CD4-positive, alpha-beta memory T cell (primary cell): Measurements from ENCODE around the gene ME1. TPM values are rescaled to one million over a fixed set of nuclear protein-coding genes. Genes with fewer than 3 reads are reported as not detected.
"Not testable (repeated sequence)": the region's sequence is repeated elsewhere in the genome, so short reads cannot be mapped to it uniquely, and the experiment has no call there.

ENCODE experiments used
- CTCF ChIA-PET: fragments of 350-600 bp; sonication (Branson Sonifier 250); formaldehyde crosslinking; loops from one replicate; lab custom pipeline; 2021; ENCODE audit warnings: inconsistent platforms; ENCODE audit not compliant: partially characterized antibody; lab: Charles Lee
- POLR2A ChIA-PET: fragments of 350-600 bp; sonication (Branson Sonifier 250); formaldehyde crosslinking; loops from one replicate; lab custom pipeline; 2021; ENCODE audit not compliant: partially characterized antibody; lab: Charles Lee
- DNase-seq, 5 donors: peaks; one replicate each; pipeline versions ENCODE4 v3.0.0 to v3.0.0-alpha.2; 2020 to 2022; ENCODE audit warnings: mixed read lengths in 1 of 5
- H3K27ac ChIP-seq: one replicate; pipeline ENCODE4 v1.7.0; 2013; ENCODE audit warnings: low read depth, low read length
- H3K27me3 ChIP-seq: 2 replicates; pipeline ENCODE4 v1.7.0; 2013; ENCODE audit warnings: mild to moderate bottlenecking, low read length, moderate library complexity; ENCODE audit not compliant: insufficient read depth
- H3K36me3 ChIP-seq: 2 replicates; pipeline ENCODE4 v1.7.0; 2013; ENCODE audit warnings: mild to moderate bottlenecking, low read length, moderate library complexity; ENCODE audit not compliant: insufficient read depth
- H3K4me1 ChIP-seq: 2 replicates; pipeline ENCODE4 v1.7.0; 2013; ENCODE audit warnings: mild to moderate bottlenecking, low read length, moderate library complexity; ENCODE audit not compliant: insufficient read depth
- H3K4me3 ChIP-seq, 2 donors: one replicate each; pipeline ENCODE4 v1.7.0; 2013; ENCODE audit warnings: low read length in 2 of 2, mild to moderate bottlenecking in 1 of 2
- H3K9me3 ChIP-seq, 2 donors: one replicate each; pipeline ENCODE4 v1.7.0; 2013; ENCODE audit warnings: low read length in 2 of 2, control low read depth in 1 of 2; ENCODE audit not compliant: control insufficient read depth in 1 of 2
- H3K27ac Mint-ChIP-seq, 7 donors: one replicate each; pipeline ENCODE4 v1.8.0; 2020 to 2021; ENCODE audit warnings: mixed read lengths in 7 of 7, mild to moderate bottlenecking in 6 of 7, inconsistent platforms in 3 of 7, moderate library complexity in 3 of 7
- H3K27me3 Mint-ChIP-seq, 2 donors: one replicate each; pipeline ENCODE4 v1.8.0; 2020 to 2021; ENCODE audit warnings: mixed read lengths in 2 of 2
- H3K36me3 Mint-ChIP-seq, 2 donors: one replicate each; pipeline ENCODE4 v1.8.0; 2020 to 2021; ENCODE audit warnings: mixed read lengths in 2 of 2, inconsistent platforms in 1 of 2, mild to moderate bottlenecking in 1 of 2
- H3K4me1 Mint-ChIP-seq, 4 donors: one replicate each; pipeline ENCODE4 v1.8.0; 2020 to 2021; ENCODE audit warnings: mixed read lengths in 4 of 4, mild to moderate bottlenecking in 1 of 4
- H3K4me3 Mint-ChIP-seq, 8 donors: one replicate each; pipeline ENCODE4 v1.8.0; 2020 to 2021; ENCODE audit warnings: mixed read lengths in 8 of 8, mild to moderate bottlenecking in 7 of 8, moderate library complexity in 6 of 8, inconsistent platforms in 3 of 8
- H3K9me3 Mint-ChIP-seq, 8 donors: one replicate each; pipeline ENCODE4 v1.8.0; 2020 to 2021; ENCODE audit warnings: mixed read lengths in 8 of 8, mild to moderate bottlenecking in 5 of 8, inconsistent platforms in 3 of 8, moderate library complexity in 1 of 8
- intact Hi-C: fragments of 100-400 bp; cut with micrococcal nuclease; formaldehyde crosslinking; loops from one replicate; pipeline ENCODE4 v1.15.1; 2023
- polyA plus RNA-seq, 2 donors: library from polyadenylated mRNA; unstranded; fragments of 300-500 nt; fragmentation: Illumina TruSeq; gene quantifications; one replicate each; pipeline ENCODE4 v1.2.3, GENCODE V29; 2021
- total RNA-seq, 2 experiments: library from RNA; stranded (reverse); gene quantifications; one replicate each; pipeline ENCODE4 v1.2.3, GENCODE V29; 2021

Gene ME1
- total and polyA plus RNA-seq, 4 experiments from 2014 or later: 0.08 to 0.67 (median 0.36) TPM

- H3K4me1 ChIP-seq: no peaks in the 10 kb centered on the region
- H3K27me3 ChIP-seq: no peaks in the 10 kb centered on the region
- Mint-ChIP-seq H3K27me3 (no peaks in the 10 kb centered on the region), H3K4me1 (no peaks in the 10 kb centered on the region), H3K4me3 (no peak overlapping the region), H3K9me3 (no peaks in the 10 kb centered on the region), H3K27ac (no peak overlapping the region), H3K36me3 (no peaks in the 10 kb centered on the region)
- ChIA-PET CTCF (no interaction called here), POLR2A (no interaction called here)
- no peak for DNase-seq
- H3K27ac ChIP-seq: no peak overlapping the region
- H3K9me3 ChIP-seq: no peaks in the 10 kb centered on the region
- no peaks in the 10 kb centered on the region for H3K36me3 ChIP-seq
- H3K4me3 ChIP-seq: no peak overlapping the region
- intact Hi-C loops: no loop called here
Observed at GRCh38 chr6:83371423-83371822, 59.4 kb downstream of the ME1 start.

DNA sequence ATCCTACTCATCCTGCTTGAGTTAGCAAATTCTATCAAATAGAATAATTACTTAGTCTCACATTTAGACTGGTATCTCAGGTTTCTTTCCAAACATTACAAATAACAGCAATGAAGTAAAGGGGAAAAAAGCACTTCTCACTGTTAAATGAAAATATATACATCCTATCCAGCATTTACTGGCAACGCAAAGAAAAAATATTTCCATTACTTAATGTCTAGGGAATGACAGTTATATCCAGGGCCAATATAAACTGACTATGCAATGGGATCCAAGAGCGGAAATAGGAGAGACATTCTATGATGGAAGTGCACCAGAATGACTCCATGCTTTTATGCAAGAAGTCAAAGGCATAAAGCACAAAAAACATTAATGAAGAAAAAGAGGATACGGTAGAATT, 60.3 kb downstream of the ME1 start:
- Mint-ChIP-seq H3K4me3 (no peak overlapping the region), H3K27me3 (no peaks in the 10 kb centered on the region), H3K4me1 (no peaks in the 10 kb centered on the region), H3K36me3 (no peaks in the 10 kb centered on the region), H3K9me3 (no peaks in the 10 kb centered on the region), H3K27ac (no peak overlapping the region)
- CTCF ChIA-PET: no interaction called here
- no peaks in the 10 kb centered on the region for H3K27me3 ChIP-seq
- no peaks in the 10 kb centered on the region for H3K9me3 ChIP-seq
- no peak overlapping the region for H3K27ac ChIP-seq
- no peaks in the 10 kb centered on the region for H3K4me1 ChIP-seq
- POLR2A ChIA-PET: no interaction called here
- intact Hi-C loops: no loop called here
- DNase-seq: no peak
- H3K4me3 ChIP-seq: no peak overlapping the region
- no peaks in the 10 kb centered on the region for H3K36me3 ChIP-seq

GRCh38 chr6:83369692-83370091, 61.2 kb downstream of the ME1 start:
- H3K4me1 ChIP-seq: no peaks in the 10 kb centered on the region
- no peak overlapping the region for H3K27ac Mint-ChIP-seq
- ChIA-PET CTCF (no interaction called here), POLR2A (no interaction called here)
- H3K4me3 Mint-ChIP-seq: no peak overlapping the region
- H3K9me3 Mint-ChIP-seq: no peaks in the 10 kb centered on the region
- no peaks in the 10 kb centered on the region for H3K36me3 Mint-ChIP-seq
- H3K27ac ChIP-seq: no peak overlapping the region
- no peak overlapping the region for H3K4me3 ChIP-seq
- H3K9me3 ChIP-seq: no peaks in the 10 kb centered on the region
- no peak for DNase-seq
- no peaks in the 10 kb centered on the region for H3K27me3 ChIP-seq
- H3K36me3 ChIP-seq: no peaks in the 10 kb centered on the region
- intact Hi-C loops: no loop called here
- no peaks in the 10 kb centered on the region for H3K27me3 Mint-ChIP-seq
- H3K4me1 Mint-ChIP-seq: no peaks in the 10 kb centered on the region

- H3K4me1 Mint-ChIP-seq: no peaks in the 10 kb centered on the region
- CTCF ChIA-PET: no interaction called here
- POLR2A ChIA-PET: no interaction called here
- no peak for DNase-seq
- H3K27ac Mint-ChIP-seq: no peak overlapping the region
- no peaks in the 10 kb centered on the region for H3K36me3 Mint-ChIP-seq
- no peak overlapping the region for H3K4me3 Mint-ChIP-seq
- Histone ChIP-seq H3K9me3 (no peaks in the 10 kb centered on the region), H3K27me3 (no peaks in the 10 kb centered on the region), H3K4me1 (no peaks in the 10 kb centered on the region), H3K27ac (no peak overlapping the region), H3K4me3 (no peak overlapping the region), H3K36me3 (no peaks in the 10 kb centered on the region)
- no peaks in the 10 kb centered on the region for H3K27me3 Mint-ChIP-seq
- intact Hi-C loops: no loop called here
- H3K9me3 Mint-ChIP-seq: no peaks in the 10 kb centered on the region
Observed at GRCh38 chr6:83368577-83368976, 62.3 kb downstream of the ME1 start.

DNA sequence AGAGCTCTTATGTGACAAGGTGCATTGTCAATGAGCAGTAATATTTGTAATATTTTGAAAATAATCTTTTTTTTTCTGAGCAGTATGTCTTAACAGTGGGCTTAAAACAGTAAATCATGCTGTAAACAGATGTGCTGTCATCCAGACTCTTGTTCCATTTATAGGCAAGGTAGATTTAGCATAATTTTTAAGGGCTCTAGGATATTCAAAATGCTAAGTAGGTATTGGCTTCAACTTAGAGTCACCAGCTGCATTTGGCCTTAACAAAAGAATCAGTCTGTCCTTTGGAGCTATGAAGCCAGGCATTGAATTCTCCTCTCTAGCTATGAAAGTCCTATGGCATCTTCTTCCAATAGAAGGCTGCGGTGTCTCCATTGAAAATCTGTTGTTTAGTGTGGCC, 63.7 kb downstream of the ME1 start:
- Histone ChIP-seq H3K27ac (no peak overlapping the region), H3K9me3 (no peaks in the 10 kb centered on the region), H3K27me3 (no peaks in the 10 kb centered on the region), H3K36me3 (no peaks in the 10 kb centered on the region), H3K4me3 (no peak overlapping the region), H3K4me1 (no peaks in the 10 kb centered on the region)
- intact Hi-C loops: no loop called here
- H3K9me3 Mint-ChIP-seq: no peaks in the 10 kb centered on the region
- no peak overlapping the region for H3K4me3 Mint-ChIP-seq
- CTCF ChIA-PET: no interaction called here
- no peak overlapping the region for H3K27ac Mint-ChIP-seq
- no peak for DNase-seq
- POLR2A ChIA-PET: no interaction called here
- no peaks in the 10 kb centered on the region for H3K27me3 Mint-ChIP-seq
- no peaks in the 10 kb centered on the region for H3K36me3 Mint-ChIP-seq
- H3K4me1 Mint-ChIP-seq: no peaks in the 10 kb centered on the region

DNA sequence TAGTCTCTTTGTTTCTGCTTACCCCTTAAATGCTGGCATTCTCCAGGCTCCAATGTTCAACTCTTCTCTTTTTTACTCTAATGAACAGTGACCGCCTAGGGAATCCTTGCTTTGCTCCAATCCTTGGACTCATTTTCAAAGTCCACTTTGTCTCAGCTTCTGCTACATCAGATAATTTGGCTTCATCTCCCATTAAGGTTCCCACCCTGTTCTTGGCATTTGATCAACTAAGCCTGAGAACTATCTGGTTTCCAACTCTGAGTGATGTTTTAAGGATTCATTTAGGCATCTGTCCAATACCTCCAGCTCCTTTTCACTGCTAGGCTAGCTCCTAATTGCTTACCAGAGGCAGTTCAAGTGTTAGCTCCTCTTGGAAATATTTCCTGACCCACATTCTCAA, 64.9 kb downstream of the ME1 start:
- H3K36me3 Mint-ChIP-seq: no peaks in the 10 kb centered on the region
- no peaks in the 10 kb centered on the region for H3K9me3 Mint-ChIP-seq

DNA sequence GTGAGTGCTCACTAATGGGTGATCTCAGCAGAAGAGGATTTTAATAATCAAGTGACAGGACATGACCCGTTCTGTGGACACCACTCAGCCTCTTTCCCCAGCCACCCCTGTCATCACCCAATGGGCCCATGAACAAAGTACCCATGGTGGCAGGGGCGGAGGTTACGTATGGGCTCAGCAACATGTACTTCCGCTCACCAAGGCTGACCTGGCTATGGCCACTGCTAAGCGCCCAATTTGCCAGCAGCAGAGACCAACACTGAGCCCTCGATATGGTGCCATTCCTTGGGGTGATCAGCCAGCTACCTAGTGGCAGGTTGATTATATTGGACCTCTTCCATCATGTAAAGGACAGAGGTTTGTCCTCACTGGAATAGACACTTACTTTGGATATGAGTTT, 68.5 kb downstream of the ME1 start:
- intact Hi-C loops, H3K27ac ChIP-seq, H3K4me1 ChIP-seq, H3K27me3 Mint-ChIP-seq, H3K36me3 ChIP-seq, DNase-seq, H3K9me3 ChIP-seq, H3K4me1 Mint-ChIP-seq, H3K4me3 ChIP-seq, H3K36me3 Mint-ChIP-seq, CTCF ChIA-PET, H3K27me3 ChIP-seq, POLR2A ChIA-PET, H3K9me3 Mint-ChIP-seq, H3K4me3 Mint-ChIP-seq, H3K27ac Mint-ChIP-seq: not testable (repeated sequence)

More for the DNA sequence above, 64.9 kb downstream of the ME1 start:
- no peak overlapping the region for H3K27ac ChIP-seq
- ChIA-PET POLR2A (no interaction called here), CTCF (interaction anchor here (0.7 kb wide), 1 partner anchor 12 kb away, joined by 3 read pairs; no protein-coding TSS in a partner anchor)
- Mint-ChIP-seq H3K4me3 (no peak overlapping the region), H3K27ac (no peak overlapping the region), H3K27me3 (no peaks in the 10 kb centered on the region), H3K4me1 (no peaks in the 10 kb centered on the region)
- H3K4me1 ChIP-seq: no peaks in the 10 kb centered on the region
- intact Hi-C loops: no loop called here
- H3K36me3 ChIP-seq: no peaks in the 10 kb centered on the region
- no peak for DNase-seq
- H3K4me3 ChIP-seq: no peak overlapping the region
- H3K27me3 ChIP-seq: no peaks in the 10 kb centered on the region
- no peaks in the 10 kb centered on the region for H3K9me3 ChIP-seq

- Mint-ChIP-seq H3K4me1 (no peaks in the 10 kb centered on the region), H3K27me3 (no peaks in the 10 kb centered on the region), H3K27ac (no peak overlapping the region), H3K9me3 (peaks cover 0 to 4% (median 0%) of the 10 kb centered on the region in 8 donors), H3K36me3 (no peaks in the 10 kb centered on the region), H3K4me3 (no peak overlapping the region)
- Histone ChIP-seq H3K9me3 (no peaks in the 10 kb centered on the region), H3K4me3 (no peak overlapping the region), H3K27ac (no peak overlapping the region), H3K4me1 (no peaks in the 10 kb centered on the region), H3K36me3 (no peaks in the 10 kb centered on the region), H3K27me3 (no peaks in the 10 kb centered on the region)
- ChIA-PET POLR2A (no interaction called here), CTCF (no interaction called here)
- DNase-seq: no peak
- intact Hi-C loops: no loop called here
Observed at GRCh38 chr6:83359638-83360037, 71.2 kb downstream of the ME1 start.
